ENCODE data around the gene DDC. TPM values are rescaled to one million over a fixed set of nuclear protein-coding genes. Genes with fewer than 3 reads are reported as not detected.

Gene DDC
- total and polyA plus RNA-seq, 2 donors: 0.29 to 2.0 TPM

GRCh38 chr7:50418526-50419290 is 146.5 kb downstream of the DDC start:
- H3K4me1 ChIP-seq (ENCODE audit: insufficient read depth): no peaks in the 10 kb centered on the region
- WGBS: 74% methylated on average over 14 of the region's 14 CpGs
- H3K36me3 ChIP-seq (ENCODE audit: insufficient read depth): no peaks in the 10 kb centered on the region
- no peak for DNase-seq (ENCODE audit: extremely low spot score)
- no peak overlapping the region for H3K27ac ChIP-seq (ENCODE audit: low read depth)
- H3K4me3 ChIP-seq (ENCODE audit: low read depth, low read length): no peak overlapping the region

- WGBS: 17% methylated on average over 4 of the region's 4 CpGs
- no peaks in the 10 kb centered on the region for H3K36me3 ChIP-seq (ENCODE audit: insufficient read depth)
- peak; percentile 48 for DNase-seq (ENCODE audit: extremely low spot score)
- H3K27ac ChIP-seq (ENCODE audit: low read depth): no peak overlapping the region
- no peak overlapping the region for H3K4me3 ChIP-seq (ENCODE audit: low read depth, low read length)
- no peaks in the 10 kb centered on the region for H3K4me1 ChIP-seq (ENCODE audit: insufficient read depth)
Observed at GRCh38 chr7:50418086-50418515, 147.1 kb downstream of the DDC start.

GRCh38 chr7:50416527-50417182 is 148.6 kb downstream of the DDC start:
- H3K36me3 ChIP-seq (ENCODE audit: insufficient read depth): no peaks in the 10 kb centered on the region
- WGBS: 60% methylated on average over 7 of the region's 7 CpGs
- no peak overlapping the region for H3K4me3 ChIP-seq (ENCODE audit: low read depth, low read length)
- no peaks in the 10 kb centered on the region for H3K4me1 ChIP-seq (ENCODE audit: insufficient read depth)
- no peak for DNase-seq (ENCODE audit: extremely low spot score)
- H3K27ac ChIP-seq (ENCODE audit: low read depth): no peak overlapping the region

DNA sequence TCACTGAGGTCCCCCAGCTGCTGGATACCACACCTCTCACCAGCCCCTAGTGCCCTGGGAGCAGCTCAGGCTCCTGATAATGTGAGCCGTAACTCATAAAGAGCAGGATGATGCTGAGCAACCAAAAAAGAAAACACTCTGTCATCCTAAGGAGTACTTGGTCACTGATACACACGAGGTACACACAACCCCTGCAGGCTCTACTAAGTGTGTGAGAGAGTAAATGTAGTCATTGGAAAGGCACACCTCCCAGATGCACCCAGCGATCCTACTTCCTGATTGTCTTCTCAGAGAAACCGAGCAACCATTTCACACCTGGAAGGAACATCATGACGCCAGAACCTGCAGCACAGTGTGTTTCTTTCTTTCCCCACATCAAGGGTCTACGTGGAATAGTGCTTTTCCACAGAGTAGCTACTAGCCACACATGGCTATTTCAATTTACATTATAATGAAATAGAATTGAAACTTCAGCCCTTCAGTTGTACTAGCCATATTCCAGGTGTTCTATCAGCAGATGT is 149.3 kb downstream of the DDC start:
- Histone ChIP-seq H3K27ac (ENCODE audit: low read depth) (no peak overlapping the region), H3K4me3 (ENCODE audit: low read depth, low read length) (no peak overlapping the region), H3K36me3 (ENCODE audit: insufficient read depth) (no peaks in the 10 kb centered on the region), H3K4me1 (ENCODE audit: insufficient read depth) (no peaks in the 10 kb centered on the region)
- 79% methylated on average over 6 of the region's 6 CpGs for WGBS
- DNase-seq (ENCODE audit: extremely low spot score): no peak

DNA sequence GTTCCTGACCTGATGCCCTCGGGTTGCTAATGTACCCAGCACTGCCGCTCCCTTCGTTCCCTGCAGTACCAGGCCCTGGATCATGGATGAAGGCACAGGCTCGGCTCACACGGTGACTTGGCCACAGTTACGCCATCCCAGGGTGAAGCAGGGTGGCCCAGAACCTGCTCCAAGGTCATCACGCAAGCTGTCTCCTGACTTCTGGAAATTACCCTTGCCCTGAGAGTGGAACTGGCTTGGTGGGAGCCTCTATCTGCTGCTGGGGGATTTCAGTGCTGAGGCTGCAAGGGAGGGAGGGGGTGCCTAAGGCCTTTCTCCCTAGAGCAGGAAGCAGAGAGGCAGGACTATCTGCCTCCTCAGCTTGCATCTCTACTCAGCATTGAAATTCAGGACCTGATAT is 151.6 kb downstream of the DDC start:
- no peak for DNase-seq (ENCODE audit: extremely low spot score)
- 89% methylated on average over 7 of the region's 7 CpGs for WGBS
- H3K4me1 ChIP-seq (ENCODE audit: insufficient read depth): no peaks in the 10 kb centered on the region
- no peak overlapping the region for H3K27ac ChIP-seq (ENCODE audit: low read depth)
- H3K36me3 ChIP-seq (ENCODE audit: insufficient read depth): no peaks in the 10 kb centered on the region
- no peak overlapping the region for H3K4me3 ChIP-seq (ENCODE audit: low read depth, low read length)

DNA sequence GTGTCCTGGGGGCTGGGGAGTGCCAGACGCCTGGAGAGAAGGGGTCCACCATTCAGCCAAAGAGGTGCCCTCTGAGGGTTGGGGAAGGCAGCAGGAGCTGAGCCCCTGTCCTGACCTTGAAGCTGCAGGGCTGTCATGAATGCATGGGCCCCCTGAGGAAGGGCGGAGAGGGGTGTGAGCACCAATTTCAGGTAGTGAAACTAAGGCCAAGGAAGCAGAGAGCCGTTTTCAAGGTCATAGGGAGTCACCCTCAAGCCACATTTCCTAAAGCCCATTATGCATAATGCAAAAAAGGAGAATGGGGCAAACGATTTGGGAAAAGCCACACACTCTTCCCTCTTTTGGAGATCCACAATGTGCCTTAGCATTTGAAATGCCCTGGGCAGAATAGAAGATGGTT is 152.2 kb downstream of the DDC start:
- no peak overlapping the region for H3K27ac ChIP-seq (ENCODE audit: low read depth)
- no peak for DNase-seq (ENCODE audit: extremely low spot score)
- WGBS: 68% methylated on average over 4 of the region's 4 CpGs
- H3K36me3 ChIP-seq (ENCODE audit: insufficient read depth): no peaks in the 10 kb centered on the region
- no peak overlapping the region for H3K4me3 ChIP-seq (ENCODE audit: low read depth, low read length)
- no peaks in the 10 kb centered on the region for H3K4me1 ChIP-seq (ENCODE audit: insufficient read depth)

GRCh38 chr7:50411332-50411731 is 153.9 kb downstream of the DDC start:
- Histone ChIP-seq H3K4me3 (ENCODE audit: low read depth, low read length) (no peak overlapping the region), H3K36me3 (ENCODE audit: insufficient read depth) (no peaks in the 10 kb centered on the region), H3K27ac (ENCODE audit: low read depth) (no peak overlapping the region), H3K4me1 (ENCODE audit: insufficient read depth) (no peaks in the 10 kb centered on the region)
- 88% methylated on average over 6 of the region's 6 CpGs for WGBS
- no peak for DNase-seq (ENCODE audit: extremely low spot score)

DNA sequence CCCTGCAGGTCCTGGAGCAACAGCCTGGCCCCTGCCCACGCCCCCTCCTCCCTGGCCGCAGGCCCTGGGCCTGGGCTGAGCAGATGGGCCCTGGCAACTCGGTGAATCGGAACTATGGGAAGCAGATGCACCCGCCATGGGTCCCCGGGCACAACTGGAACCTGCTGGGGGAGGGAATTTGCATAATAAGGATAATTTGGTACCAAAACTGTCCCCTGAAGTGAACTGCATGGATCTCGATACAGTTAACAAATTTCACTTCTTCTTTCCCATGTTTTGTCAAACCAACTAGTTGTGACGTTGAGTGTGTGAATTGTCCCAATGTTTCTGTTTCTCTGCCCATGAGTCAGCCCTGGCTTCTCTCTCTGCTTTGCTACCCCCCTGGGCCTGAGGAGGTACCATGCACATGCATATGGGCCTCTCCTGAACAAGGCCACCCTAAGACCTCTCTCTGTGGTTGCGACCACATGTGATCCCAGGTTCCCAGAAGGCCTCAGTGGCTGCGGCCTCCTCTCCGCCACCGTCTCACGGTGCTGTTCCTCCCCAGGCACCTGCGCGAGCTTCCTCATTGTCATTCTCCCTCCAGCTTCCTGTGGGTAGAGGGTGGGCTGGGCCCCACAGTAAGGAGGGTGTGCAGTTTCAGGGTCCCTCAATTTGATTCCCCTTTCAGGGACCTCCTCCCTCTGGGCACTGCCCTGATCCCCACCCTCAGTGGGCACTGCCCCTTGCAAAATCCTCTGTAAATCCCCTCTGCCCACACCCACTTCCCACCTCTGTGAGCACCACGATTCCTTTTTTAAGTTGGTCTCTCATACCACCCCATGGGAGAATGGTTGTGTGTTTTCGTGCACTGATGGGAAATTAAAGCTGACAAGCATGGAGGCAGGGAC is 155.1 kb downstream of the DDC start:
- no peak for DNase-seq (ENCODE audit: extremely low spot score)
- Histone ChIP-seq H3K27ac (ENCODE audit: low read depth) (no peak overlapping the region), H3K4me3 (ENCODE audit: low read depth, low read length) (no peak overlapping the region), H3K4me1 (ENCODE audit: insufficient read depth) (no peaks in the 10 kb centered on the region), H3K36me3 (ENCODE audit: insufficient read depth) (no peaks in the 10 kb centered on the region)
- WGBS: 89% methylated on average over 17 of the region's 17 CpGs

Small RNA genes lying within 50 kb of the gene (small RNA-seq; reads per million reads assigned to genes)
- not detected for gene RNU6-1091P

Other genes starting within 250 kb of the DDC start
- gene FIGNL1, start 115.1 kb downstream of the DDC start, total RNA-seq: 31.6 TPM
- 4.8 TPM for gene FIGNL1, start 115.1 kb downstream of the DDC start, polyA plus RNA-seq
- gene GRB10, start 217.5 kb upstream of the DDC start, total RNA-seq: 42.3 TPM
- gene GRB10, start 217.5 kb upstream of the DDC start, polyA plus RNA-seq: 44.3 TPM

Measured in urinary bladder (tissue), 4 donors.